EL (cell line): Measurements from ENCODE around the gene PRAME.
"Not testable (repeated sequence)": the region's sequence is repeated elsewhere in the genome, so short reads cannot be mapped to it uniquely, and the experiment has no call there.

Source experiments
- DNase-seq: peaks from one replicate; pipeline ENCODE4 v3.0.0-alpha.2; 2016

PRAME gene

GRCh38 chr22:22550789-22551434, 8.2 kb downstream of the PRAME start:
- DNase-seq = no peak

DNA sequence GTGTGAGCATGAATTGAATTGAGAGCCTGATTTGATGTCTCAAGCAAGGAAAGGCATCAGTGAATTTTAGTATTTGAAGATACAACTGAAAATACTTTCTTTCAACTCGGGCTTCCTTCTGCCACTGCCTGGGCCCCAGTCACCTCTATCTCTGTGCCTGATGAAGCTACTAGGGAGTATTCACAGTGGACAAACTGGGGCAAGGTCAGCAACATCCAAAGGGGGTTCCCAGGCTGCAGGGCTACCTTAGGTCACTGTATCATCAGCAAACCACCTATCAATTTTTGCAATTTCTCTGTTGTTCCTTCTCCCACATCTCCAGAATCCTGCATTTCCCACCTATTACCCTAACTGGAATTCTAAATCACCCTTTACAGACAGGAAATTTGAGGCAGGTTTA, 10.2 kb downstream of the PRAME start:
- no peak for DNase-seq

- DNase-seq = no peak
Measured at GRCh38 chr22:22548317-22548716, 10.7 kb downstream of the PRAME start.

DNA sequence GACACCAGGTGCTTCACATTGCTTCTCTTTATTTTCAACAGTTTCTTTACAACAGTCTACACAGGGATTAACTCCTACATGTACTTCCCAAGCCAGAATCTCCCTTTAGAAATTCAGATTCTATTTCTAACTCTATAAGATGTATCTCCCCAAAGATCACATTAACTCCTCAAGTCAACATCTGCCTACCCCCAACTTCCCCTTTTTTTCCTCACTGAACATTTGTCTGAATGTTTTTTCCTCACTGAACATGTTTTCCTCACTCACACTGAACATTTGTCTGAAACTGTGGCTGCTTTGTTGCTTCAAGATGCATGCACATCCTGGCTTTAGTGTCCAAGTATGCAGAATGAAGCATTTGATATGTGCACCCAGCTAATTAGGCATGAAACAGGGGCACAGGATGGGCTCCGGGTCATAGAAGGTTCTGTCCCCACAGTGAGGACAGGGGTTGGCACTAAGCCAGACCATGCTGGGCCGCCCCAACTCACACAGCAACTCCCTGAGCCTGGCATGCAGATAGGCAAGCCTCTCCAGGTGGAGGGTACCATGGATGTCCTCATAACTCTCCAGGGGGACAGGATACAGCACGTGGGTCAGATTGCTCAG, 11.3 kb downstream of the PRAME start:
- no peak for DNase-seq

DNA sequence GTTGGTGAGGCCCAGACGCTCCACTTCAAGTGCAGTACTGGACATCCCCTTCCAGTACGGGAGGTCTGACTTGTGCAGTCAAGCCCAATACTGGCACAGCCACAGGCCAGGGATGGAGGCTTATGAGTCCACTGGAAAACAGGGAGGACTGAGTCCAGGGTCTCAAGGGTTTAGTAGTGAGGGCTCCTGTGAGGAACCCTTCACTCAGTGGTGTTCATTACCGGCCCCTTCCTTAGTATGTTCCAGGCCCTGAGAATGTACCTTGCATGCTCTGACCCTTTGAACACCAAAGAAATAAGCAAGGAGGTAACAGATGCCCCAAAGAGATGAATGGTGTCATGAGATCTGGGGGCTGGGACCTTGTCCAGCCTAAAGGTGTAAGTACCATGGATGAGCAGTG, 11.8 kb downstream of the PRAME start:
- DNase-seq = no peak

- DNase-seq = no peak
Measured at GRCh38 chr22:22546490-22546889, 12.6 kb downstream of the PRAME start.

GRCh38 chr22:22545084-22545483, 14.0 kb downstream of the PRAME start:
- DNase-seq = no peak

DNA sequence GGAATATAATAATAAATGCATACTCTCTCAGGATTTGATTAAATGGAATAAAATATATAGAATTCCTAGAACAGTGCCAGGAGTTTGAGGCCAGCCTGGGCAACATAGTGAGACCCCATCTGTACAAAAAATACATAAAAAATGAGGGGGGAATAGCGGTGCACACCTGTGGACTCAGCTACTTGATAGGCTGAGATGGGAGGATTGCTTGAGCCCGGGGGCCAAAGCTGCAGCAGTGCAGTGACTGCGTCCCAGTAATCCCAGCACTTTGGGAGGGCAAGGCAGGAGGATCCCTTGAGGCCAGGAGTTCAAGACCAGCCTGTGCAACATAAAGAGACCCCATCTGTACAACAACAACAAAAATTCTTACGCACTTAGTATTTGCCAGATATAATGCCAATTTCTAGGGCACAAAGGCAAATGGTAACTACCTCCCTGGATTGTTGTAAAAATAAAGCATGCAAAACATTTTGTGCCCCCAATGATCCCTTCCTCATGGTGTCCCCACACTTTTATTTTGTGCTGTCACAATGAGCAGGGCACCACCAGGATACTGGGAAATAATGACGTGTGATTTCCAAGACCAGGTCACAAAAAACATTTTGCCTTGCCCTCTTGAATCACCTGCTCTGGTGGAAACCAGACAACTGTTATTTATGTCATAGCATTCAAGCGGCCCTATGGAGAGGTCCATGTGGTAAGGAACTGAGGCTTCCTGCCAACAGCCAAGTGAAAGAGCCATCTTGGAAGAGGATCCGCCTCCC, 20.7 kb downstream of the PRAME start:
- no peak for DNase-seq

GRCh38 chr22:22536916-22537315, 22.1 kb downstream of the PRAME start:
- DNase-seq = no peak

DNA sequence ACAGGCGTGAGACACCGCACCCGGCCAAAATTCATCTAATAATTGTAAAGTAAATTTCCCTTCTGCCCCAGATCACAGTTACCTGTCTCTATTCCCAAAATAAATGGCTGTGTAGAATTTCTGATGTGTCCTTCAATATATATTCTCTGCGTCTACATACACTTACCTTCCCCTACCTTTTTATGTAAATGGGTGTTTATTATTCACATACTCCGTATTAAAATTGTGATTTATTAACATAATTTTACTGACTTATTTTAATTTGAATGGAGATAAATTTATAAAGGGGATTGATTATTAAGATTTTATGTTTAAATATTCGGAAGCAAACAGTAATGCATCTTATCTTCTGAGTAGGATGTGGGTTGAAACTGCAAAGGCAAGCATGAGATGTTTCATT, 22.6 kb downstream of the PRAME start:
- DNase-seq = no peak

DNA sequence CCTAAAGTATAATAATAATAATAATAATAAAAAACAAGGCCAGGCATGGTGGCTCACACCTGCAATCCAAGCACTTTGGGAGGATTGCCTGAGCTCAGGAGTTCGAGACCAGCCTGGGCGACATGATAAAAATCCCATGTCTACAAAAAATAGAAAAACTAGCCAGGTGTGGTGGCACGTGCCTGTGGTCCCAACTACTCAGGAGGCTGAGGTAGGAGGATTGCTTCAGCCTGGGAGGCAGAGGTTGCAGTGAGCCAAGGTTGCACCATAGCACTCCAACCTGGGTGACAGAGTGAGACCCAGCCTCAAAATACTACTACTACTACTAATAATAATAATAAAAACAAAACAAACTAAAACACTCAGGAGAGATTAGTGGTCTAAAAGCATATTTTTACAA, 23.4 kb downstream of the PRAME start:
- no peak for DNase-seq

DNA sequence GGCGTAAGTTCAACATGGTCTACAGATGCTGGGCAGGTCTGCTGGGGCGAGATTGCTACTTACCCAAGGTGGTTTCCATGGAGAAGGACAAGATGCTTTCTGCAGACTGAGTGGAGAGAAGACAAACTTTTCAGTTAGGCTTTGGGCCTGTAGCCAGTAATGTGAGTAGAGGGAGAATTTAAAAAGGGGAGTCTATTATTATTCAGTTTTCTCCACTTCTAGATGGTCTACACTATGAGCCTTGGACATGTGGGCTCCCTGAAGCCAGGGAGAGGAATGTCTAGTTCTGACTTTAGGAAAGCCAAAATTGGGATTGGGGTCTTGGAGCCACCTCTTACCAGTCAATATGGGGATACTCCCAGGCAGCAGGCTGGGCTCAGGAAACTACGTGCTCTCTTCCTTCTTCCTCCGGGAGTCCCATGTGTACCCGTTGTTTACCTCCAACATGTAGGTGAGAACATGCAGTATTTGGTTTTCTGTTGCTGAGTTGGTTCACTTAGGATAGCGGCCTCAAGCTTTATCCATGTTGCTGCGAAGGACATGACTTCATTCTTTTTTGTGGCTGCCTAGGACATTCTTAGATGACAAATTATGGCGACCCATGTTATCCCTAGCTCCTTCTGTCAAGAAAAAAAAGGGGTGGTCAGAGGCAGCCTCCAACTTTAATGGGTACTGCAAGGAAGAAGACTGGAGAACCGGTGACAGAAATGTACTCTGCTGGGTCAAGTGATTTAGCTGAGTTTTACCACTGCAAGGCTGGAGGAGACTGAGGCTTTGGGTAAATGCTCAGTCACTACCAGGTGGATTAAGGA, 24.3 kb downstream of the PRAME start:
- no peak for DNase-seq

GRCh38 chr22:22533863-22534262, 25.2 kb downstream of the PRAME start:
- DNase-seq = no peak

DNA sequence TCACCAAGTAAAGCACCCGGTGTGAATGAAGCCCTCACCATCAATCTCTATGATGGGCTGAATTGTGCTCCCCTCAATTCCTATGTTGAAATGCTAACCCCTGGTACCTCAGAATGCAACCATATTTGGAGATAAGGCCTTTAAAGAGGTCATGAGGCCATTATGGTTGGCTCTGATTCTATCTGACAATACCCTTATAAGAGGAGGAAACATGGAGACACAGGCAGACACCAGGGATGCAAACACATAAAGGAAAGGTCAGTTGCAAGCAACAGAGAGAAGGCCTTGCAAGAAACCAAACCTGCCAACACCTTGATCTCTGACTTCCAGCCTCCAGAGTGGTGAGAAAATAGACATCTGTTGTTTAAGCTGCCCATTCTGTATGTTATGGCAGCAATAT, 25.6 kb downstream of the PRAME start:
- DNase-seq = no peak

DNA sequence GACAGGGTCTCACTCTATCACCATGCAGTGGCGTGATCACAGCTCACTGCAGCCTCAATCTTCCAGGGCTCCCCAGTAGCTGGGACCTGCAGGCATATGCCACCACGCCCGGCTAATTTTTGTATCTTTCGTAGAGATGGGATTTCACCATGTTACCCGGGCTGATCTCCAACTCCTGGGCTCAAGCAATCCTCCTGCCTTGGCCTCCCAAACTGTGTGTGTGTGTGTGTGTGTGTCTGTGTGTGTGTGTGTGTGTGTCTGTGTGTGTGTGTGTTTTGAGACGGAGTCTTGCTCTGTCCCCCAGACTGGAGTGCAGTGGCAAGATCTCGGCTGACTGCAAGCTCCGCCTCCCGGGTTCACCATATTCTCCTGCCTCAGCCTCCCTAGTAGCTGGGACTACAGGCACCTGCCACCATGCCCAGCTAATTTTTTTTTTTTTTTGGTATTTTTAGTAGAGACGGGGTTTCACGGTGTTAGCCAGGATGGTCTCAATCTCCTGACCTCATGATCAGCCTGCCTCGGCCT, 26.5 kb downstream of the PRAME start:
- not testable (repeated sequence) for DNase-seq

- DNase-seq = no peak
Measured at GRCh38 chr22:22531770-22532546, 27.1 kb downstream of the PRAME start.

DNA sequence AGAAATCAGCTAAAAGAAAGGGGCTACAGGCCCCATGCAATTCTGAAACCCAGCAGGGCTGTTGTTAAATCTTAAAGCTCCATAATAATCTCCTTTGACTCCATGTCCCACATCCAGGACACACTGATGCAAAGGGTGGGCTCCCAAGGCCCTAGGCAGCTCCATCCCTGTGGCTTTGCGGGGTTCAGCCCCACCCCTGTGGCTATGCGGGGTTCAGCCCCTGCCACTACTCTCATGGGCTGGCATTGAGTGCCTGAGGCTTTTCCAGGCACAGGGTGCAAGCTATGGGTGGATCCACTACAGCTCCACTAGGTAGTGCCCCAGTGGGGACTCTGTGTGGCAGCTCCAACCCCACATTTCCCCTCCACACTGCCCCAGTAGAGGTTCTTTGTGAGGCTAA, 30.3 kb downstream of the PRAME start:
- DNase-seq = no peak

DNA sequence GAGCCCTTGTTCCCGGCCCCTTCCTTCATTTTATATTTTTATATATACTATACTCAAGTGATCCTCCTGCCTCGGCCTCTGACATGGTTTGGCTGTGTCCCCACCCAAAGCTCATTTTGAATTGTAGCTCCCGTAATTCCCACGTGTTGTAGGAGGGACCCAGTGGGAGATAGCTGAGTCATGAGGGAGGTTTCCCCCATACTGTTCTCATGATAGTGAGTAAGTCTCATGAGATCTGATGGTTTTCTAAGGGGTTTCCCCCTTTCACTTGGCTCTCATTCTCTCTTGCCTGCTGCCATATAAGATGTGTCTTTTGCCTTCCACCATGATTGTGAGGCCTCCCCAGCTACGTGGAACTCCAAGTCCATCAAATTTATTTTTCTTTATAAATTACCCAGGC, 31.8 kb downstream of the PRAME start:
- no peak for DNase-seq

DNA sequence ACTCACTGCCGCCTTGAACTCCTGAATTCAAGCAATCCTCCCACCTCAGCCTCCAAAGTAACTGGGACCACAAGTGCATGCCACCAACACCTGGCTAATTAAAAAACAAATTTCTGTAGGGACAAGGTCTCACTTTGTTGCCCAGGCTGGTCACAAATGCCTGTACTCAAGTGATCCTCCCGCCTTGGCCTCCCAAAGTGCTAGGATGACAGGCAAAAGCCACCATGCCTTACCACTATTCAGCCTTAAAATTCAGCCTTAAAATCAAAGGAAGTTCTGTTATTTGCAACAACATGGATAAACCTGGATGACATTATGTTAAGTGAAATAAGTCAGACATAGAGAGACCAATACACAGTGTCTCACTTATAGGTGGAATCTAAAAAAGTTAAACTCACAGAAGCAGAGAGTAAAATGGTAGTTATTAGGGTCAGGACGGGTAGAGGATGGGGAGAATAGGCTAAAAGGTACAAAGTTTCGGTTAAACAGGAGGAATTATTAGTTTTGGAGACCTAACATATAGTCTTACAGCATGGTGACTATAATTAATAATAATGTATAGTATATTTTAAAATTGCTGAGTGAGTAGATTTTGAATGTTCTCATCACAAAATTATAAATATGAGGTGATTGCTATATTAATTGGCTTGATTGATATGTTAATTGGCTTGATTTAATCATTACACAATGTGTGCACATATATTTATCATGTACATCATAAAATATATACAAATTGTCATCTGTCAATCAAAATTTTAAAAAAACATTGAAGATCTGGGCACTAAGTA, 32.7 kb downstream of the PRAME start:
- DNase-seq = no peak

GRCh38 chr22:22523494-22523893, 35.6 kb downstream of the PRAME start:
- DNase-seq = no peak

DNA sequence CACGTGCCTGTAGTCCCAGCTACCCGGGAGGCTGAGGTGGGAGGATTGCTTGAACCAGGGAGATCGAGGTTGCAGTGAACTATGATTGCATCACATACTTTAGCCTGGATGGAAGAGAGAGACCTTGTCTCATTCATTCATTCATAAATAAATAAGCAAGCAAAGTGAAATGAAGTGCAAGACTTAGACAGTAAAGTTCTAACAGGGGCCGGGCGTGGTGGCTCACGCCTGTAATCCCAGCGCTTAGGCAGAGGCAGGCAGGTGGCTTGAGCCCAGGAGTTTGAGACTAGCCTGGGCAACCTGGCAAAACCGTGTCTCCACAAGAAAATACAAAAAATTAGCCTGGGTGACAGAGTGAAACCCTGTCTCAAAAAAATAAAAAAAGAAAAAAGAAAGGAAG, 37.4 kb downstream of the PRAME start:
- DNase-seq = no peak
